Measurements from ENCODE around the gene MSI2. TPM values are rescaled to one million over a fixed set of nuclear protein-coding genes. Genes with fewer than 3 reads are reported as not detected.

Gene MSI2
- total RNA-seq, 1 donor: 23.2 TPM

DNA sequence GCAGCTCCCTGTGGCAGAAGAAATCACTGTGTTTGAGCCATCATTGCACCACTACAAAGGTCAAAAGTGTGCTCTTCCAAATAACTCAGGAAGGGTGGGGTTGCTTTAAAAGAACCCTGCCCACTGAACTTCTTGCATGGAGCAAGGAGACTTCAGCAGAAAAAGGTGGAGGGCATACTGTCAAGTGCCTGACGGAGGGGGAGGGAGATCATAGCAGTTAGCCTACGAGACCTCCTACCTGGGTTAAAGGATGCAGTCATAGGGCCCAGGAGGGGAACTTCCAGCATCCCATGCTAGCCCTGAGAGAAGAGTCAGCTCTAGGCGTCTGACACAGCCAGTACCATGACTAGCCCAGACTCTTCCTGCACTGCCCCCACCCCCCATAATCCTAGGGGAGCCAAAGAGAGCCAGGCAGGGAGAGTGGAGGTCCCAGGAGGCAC is 45.3 kb upstream of the MSI2 start:
- no peak overlapping the region for H3K4me2 ChIP-seq (ENCODE audit: insufficient read depth, low read length)
- H3K79me2 ChIP-seq (ENCODE audit: insufficient read depth, low read length): no peaks in the 10 kb centered on the region
- H3K9me3 ChIP-seq (ENCODE audit: low read depth, low read length): no peaks in the 10 kb centered on the region
- H3K27me3 ChIP-seq (ENCODE audit: insufficient read depth, low read length): no peaks in the 10 kb centered on the region
- TF ChIP-seq CTCF (IDR thresholded peaks at IDR 0.05; ENCODE audit: extremely low read depth, low read depth, low read length): no peak
- H3K27ac ChIP-seq (ENCODE audit: low read depth, low read length): no peak overlapping the region
- peaks cover 7% of the 10 kb centered on the region for H3K4me1 ChIP-seq (ENCODE audit: insufficient read depth, low read length)
- no peak for DNase-seq (ENCODE audit: insufficient read length, low spot score, missing footprints)
- H4K20me1 ChIP-seq (ENCODE audit: insufficient read depth, low read length): no peaks in the 10 kb centered on the region
- no peak overlapping the region for H2AFZ ChIP-seq (ENCODE audit: low read length)
- no peaks in the 10 kb centered on the region for H3K36me3 ChIP-seq (ENCODE audit: insufficient read depth, low read length)
- no peak overlapping the region for H3K4me3 ChIP-seq (ENCODE audit: insufficient read depth, low read length)

GRCh38 chr17:57211543-57211942 is 44.8 kb upstream of the MSI2 start:
- DNase-seq (ENCODE audit: insufficient read length, low spot score, missing footprints): no peak
- H3K4me3 ChIP-seq (ENCODE audit: insufficient read depth, low read length): no peak overlapping the region

GRCh38 chr17:57213180-57213825 is 43.0 kb upstream of the MSI2 start:
- Histone ChIP-seq H3K4me2 (ENCODE audit: insufficient read depth, low read length) (no peak overlapping the region), H2AFZ (ENCODE audit: low read length) (no peak overlapping the region), H3K79me2 (ENCODE audit: insufficient read depth, low read length) (no peaks in the 10 kb centered on the region), H3K36me3 (ENCODE audit: insufficient read depth, low read length) (no peaks in the 10 kb centered on the region), H3K9me3 (ENCODE audit: low read depth, low read length) (no peaks in the 10 kb centered on the region), H3K27ac (ENCODE audit: low read depth, low read length) (no peak overlapping the region), H3K4me3 (ENCODE audit: insufficient read depth, low read length) (no peak overlapping the region), H4K20me1 (ENCODE audit: insufficient read depth, low read length) (no peaks in the 10 kb centered on the region), H3K27me3 (ENCODE audit: insufficient read depth, low read length) (no peaks in the 10 kb centered on the region), H3K4me1 (ENCODE audit: insufficient read depth, low read length) (peaks cover 7% of the 10 kb centered on the region)
- no peak for TF ChIP-seq CTCF (IDR thresholded peaks at IDR 0.05; ENCODE audit: extremely low read depth, low read depth, low read length)
- no peak for DNase-seq (ENCODE audit: insufficient read length, low spot score, missing footprints)

More at GRCh38 chr17:57211543-57211942, 44.8 kb upstream of the MSI2 start:
- TF ChIP-seq CTCF (IDR thresholded peaks at IDR 0.05; ENCODE audit: extremely low read depth, low read depth, low read length): no peak
- no peaks in the 10 kb centered on the region for H3K36me3 ChIP-seq (ENCODE audit: insufficient read depth, low read length)
- peaks cover 7% of the 10 kb centered on the region for H3K4me1 ChIP-seq (ENCODE audit: insufficient read depth, low read length)
- H3K27ac ChIP-seq (ENCODE audit: low read depth, low read length): no peak overlapping the region
- H3K27me3 ChIP-seq (ENCODE audit: insufficient read depth, low read length): no peaks in the 10 kb centered on the region
- no peaks in the 10 kb centered on the region for H3K9me3 ChIP-seq (ENCODE audit: low read depth, low read length)
- no peaks in the 10 kb centered on the region for H4K20me1 ChIP-seq (ENCODE audit: insufficient read depth, low read length)
- H2AFZ ChIP-seq (ENCODE audit: low read length): no peak overlapping the region
- H3K4me2 ChIP-seq (ENCODE audit: insufficient read depth, low read length): no peak overlapping the region
- H3K79me2 ChIP-seq (ENCODE audit: insufficient read depth, low read length): no peaks in the 10 kb centered on the region

DNA sequence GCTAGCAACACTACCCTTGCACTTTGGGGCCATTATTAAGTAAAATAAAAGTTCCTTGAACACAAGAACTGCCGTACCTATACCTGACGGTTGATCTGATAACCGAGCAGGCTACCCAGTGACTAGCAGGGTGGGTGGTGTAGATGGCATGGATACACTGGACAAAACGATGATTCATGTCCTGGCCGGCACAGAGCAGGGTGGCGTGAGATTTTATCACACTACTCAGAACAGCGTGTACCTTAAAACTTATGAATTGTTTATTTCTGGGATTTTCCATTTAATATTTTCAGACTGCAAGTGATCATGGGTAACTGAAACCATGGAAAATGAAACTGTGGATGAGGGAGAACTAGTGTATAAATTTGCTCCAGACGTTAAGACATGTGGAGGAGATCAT is 41.0 kb upstream of the MSI2 start:
- no peaks in the 10 kb centered on the region for H3K79me2 ChIP-seq (ENCODE audit: insufficient read depth, low read length)
- no peak for DNase-seq (ENCODE audit: insufficient read length, low spot score, missing footprints)
- no peaks in the 10 kb centered on the region for H3K27me3 ChIP-seq (ENCODE audit: insufficient read depth, low read length)
- peaks cover 7% of the 10 kb centered on the region for H3K4me1 ChIP-seq (ENCODE audit: insufficient read depth, low read length)
- no peaks in the 10 kb centered on the region for H3K36me3 ChIP-seq (ENCODE audit: insufficient read depth, low read length)
- no peak for TF ChIP-seq CTCF (IDR thresholded peaks at IDR 0.05; ENCODE audit: extremely low read depth, low read depth, low read length)
- H3K27ac ChIP-seq (ENCODE audit: low read depth, low read length): no peak overlapping the region
- no peak overlapping the region for H3K4me3 ChIP-seq (ENCODE audit: insufficient read depth, low read length)
- no peak overlapping the region for H3K4me2 ChIP-seq (ENCODE audit: insufficient read depth, low read length)
- no peaks in the 10 kb centered on the region for H3K9me3 ChIP-seq (ENCODE audit: low read depth, low read length)
- H2AFZ ChIP-seq (ENCODE audit: low read length): no peak overlapping the region
- no peaks in the 10 kb centered on the region for H4K20me1 ChIP-seq (ENCODE audit: insufficient read depth, low read length)
